ENCODE measurements around the gene VIL1.

The VIL1 gene

DNA sequence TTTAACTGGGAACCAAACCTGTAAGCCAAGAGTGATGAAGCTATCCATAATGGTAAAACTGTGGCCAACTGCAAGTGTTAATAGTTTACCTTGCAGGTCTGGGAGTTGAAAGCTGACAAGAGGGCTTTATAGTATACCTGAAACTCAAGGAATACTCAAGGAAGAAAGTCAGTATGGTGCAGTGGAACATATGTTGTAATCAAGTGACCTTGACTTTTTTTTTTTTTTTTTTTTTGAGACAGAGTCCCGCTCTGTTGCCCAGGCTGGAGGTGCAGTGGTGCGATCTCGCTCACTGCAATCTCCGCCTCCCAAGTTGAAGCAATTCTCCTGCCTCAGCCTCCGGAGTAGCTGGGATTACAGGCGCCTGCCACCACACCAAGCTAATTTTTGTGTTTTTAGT is 27.6 kb downstream of the VIL1 start:
- no peak for DNase-seq

DNA sequence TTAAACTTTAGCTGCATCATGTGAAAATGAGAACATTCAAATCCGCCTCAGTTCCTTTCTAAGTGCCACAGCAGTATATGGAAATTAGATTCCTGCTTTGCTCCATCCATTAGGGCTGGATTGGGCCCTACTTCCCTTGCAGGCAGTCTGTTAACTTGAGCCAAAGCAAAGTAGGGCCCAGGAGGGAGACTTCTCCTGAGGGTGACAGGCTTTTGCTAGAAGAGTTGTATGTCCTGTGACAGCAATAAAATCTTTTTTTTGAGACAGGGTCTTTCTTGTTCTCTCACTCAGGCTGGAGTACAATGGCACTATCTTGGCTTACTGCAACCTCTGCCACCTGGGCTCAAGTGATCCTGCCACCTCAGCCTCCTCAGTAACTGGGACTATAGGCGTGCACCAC is 28.1 kb downstream of the VIL1 start:
- no peak for DNase-seq

- DNase-seq, result peak in 2 of 3 experiments; percentile 15 to 25
Measured at GRCh38 chr2:218448934-218449333, 30.0 kb downstream of the VIL1 start.

DNA sequence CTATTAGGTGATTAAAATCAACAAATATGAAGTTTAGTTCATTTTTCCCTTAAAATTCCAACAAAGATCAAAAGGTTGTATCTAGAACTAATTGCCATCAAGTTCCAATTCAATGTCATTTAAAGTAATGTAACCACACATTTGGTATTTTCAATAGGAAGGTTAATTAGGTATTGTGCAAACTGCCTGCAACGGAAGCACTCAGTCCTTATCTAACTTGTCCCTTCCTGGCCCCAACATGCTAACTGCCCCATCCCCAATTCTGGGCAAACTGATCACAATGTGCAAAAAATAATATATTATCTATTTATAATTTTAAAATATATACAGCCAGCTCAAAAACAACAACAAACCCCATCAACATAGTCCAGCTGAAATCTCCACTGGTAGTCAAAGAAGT is 33.2 kb downstream of the VIL1 start:
- DNase-seq, result no peak

DNA sequence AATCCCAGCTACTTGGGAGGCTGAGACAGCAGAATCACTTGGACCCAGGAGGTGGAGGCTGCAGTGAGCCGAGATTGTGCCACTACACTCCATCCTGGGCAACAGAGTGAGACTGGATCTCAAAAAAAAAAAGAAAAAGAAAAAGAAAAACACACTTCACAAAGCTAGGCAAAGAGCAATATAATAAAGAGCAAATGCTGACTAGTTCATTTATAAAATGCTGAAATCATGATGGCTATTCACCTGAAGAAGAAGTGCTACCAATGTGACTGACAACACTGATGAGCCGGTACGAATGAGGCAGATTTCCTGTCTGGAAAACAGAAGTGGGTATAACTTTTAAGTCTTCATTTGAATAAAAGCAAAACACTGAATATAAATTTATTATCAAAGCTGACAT is 37.9 kb downstream of the VIL1 start:
- no peak for DNase-seq

GRCh38 chr2:218458598-218458997 is 39.7 kb downstream of the VIL1 start:
- DNase-seq, result no peak

DNA sequence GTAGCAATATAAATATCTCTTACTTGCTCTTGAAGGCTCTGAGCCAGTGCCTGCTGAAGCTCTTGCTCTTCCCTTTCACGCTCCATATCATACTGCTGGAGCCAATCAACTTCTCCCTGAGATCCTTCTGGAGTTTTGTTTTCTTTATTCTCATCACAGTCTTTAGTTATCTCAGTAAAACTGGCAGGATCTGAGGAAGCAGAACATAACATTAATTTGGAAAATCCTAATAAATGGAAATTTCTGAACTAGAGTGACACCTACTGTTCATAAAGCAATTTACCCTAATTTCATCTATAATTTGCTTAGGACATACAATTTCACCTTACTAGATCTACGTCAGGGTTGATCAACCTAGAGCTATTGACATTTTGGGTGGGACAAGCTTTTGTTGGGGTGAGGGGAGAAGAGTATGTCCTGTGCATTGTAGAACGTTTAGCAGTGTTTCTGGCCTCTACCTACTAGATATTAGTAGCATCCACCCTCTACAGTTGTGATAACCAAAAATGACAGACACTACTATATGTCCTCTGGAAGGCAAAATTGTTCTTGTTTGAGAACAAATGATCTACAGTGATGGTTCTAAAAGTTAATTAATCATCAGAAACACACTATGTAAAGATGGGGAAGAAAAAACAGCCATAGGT is 47.2 kb downstream of the VIL1 start:
- DNase-seq, result peak in 1 of 3 experiments; percentile 26

- DNase-seq, result no peak
Measured at GRCh38 chr2:218470448-218470847, 51.5 kb downstream of the VIL1 start.

GRCh38 chr2:218471036-218471435 is 52.1 kb downstream of the VIL1 start:
- DNase-seq, result no peak

- DNase-seq, result no peak
Measured at GRCh38 chr2:218471982-218472381, 53.1 kb downstream of the VIL1 start.

- DNase-seq, result no peak
Measured at GRCh38 chr2:218472988-218473387, 54.1 kb downstream of the VIL1 start.

DNA sequence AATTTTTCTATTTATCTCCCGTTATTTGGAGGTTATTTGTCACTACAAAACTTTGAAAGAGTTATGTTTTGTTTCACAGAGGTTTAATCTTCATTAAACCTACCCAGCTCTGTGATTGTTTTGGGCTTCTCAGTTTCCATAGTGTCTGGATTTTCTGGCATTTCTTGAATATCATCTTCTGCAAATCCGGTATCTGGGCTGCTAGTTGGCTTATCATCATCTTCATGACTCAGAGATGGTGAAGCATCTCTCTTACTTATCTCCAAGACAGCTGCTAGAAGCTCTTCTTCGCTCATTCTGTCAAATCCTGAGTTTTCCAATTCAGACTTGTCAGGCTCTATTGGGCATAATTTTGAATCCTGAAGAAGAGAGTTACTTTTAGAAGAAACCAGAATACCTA is 55.6 kb downstream of the VIL1 start:
- no peak for DNase-seq

GRCh38 chr2:218476676-218477075 is 57.8 kb downstream of the VIL1 start:
- no peak for DNase-seq

GRCh38 chr2:218477247-218477646 is 58.3 kb downstream of the VIL1 start:
- DNase-seq, result no peak

DNA sequence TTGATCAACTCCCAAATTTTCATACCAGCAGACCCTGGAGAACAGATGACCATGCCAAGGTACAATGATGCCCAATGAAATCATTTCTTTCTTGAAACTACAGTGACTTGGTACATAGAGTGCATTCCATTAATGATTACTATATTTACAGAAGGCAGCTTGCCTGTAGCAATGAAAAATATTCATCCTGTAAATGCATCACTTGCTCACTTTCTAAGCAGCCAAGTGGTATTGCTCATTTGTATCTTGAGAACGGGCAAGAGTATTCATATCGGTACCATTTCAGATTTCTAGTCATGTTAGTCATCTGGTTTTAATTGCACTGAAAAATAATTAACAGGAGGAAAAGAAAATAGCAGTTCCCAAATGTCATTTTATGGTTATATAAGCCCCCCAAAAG is 59.6 kb downstream of the VIL1 start:
- DNase-seq, result no peak

DNA sequence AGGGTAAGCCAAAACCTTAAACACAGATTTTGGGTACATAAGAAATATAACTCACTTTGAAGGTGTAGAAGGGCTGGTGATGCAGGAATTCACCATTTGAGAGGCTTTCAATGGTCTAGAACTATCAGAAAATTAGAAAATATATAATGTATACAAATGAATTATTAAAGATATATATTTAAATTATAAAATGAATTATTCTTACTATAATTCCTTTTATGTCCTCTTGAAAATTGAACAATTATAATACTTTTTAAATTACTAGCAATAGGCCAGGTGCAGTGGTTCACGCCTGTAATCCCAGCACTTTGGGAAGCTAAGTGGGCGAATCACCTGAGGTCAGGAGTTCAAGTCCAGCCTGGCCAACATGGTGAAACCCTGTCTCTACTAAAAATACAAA is 60.7 kb downstream of the VIL1 start:
- DNase-seq, result no peak

- DNase-seq, result no peak
Measured at GRCh38 chr2:218482651-218483050, 63.7 kb downstream of the VIL1 start.

GRCh38 chr2:218485986-218486667 is 67.2 kb downstream of the VIL1 start:
- no peak for DNase-seq

- DNase-seq, result no peak
Measured at GRCh38 chr2:218500501-218501060, 81.7 kb downstream of the VIL1 start.

DNA sequence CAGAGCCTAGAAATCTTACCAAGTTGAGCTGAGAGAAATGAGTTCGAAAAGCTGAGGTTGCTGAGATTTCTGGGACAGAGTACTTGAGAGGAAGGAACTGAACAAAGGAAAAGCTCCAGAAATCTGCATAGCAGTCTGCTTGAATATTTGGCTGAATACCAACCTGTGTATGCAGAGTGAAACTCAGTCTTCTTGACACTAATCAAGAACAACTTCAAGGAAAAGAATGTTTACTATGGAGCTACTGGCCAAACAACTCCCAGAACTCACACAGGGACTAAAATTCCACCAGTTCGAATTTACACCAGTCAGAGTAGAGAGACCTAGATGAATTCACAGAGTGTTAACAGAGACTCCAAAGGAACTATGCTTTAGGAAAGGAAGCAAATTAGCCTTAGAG is 82.7 kb downstream of the VIL1 start:
- no peak for DNase-seq

All from NCI-H1417 (cell line).